Stimulated activated CD8-positive, alpha-beta memory T cell treated with anti-CD3 and anti-CD28 coated beads, Interleukin-4, amount 100 ng/mL, for 1 hour (primary cell): Measurements from ENCODE around the gene SH3PXD2A.
"Not testable (repeated sequence)": the region's sequence is repeated elsewhere in the genome, so short reads cannot be mapped to it uniquely, and the experiment has no call there.

Experiments used
- DNase-seq, 2 donors: peaks; one replicate each; pipeline ENCODE4 v3.0.0-alpha.2; 2020; ENCODE audit warnings: low read depth in 2 of 2, low spot score in 1 of 2

SH3PXD2A gene

GRCh38 chr10:103813312-103813711 is 42.1 kb downstream of the SH3PXD2A start:
- DNase-seq: not testable (repeated sequence)

GRCh38 chr10:103812432-103812831 is 42.9 kb downstream of the SH3PXD2A start:
- no peak for DNase-seq

GRCh38 chr10:103812004-103812403 is 43.4 kb downstream of the SH3PXD2A start:
- DNase-seq: no peak

GRCh38 chr10:103811463-103811862 is 43.9 kb downstream of the SH3PXD2A start:
- no peak for DNase-seq

- DNase-seq: no peak
Observed at GRCh38 chr10:103808780-103809179, 46.6 kb downstream of the SH3PXD2A start.

- no peak for DNase-seq
Observed at GRCh38 chr10:103807996-103808395, 47.4 kb downstream of the SH3PXD2A start.

- DNase-seq: no peak
Observed at GRCh38 chr10:103806395-103807187, 48.8 kb downstream of the SH3PXD2A start.

GRCh38 chr10:103805781-103806180 is 49.6 kb downstream of the SH3PXD2A start:
- DNase-seq: no peak

- no peak for DNase-seq
Observed at GRCh38 chr10:103804871-103805270, 50.5 kb downstream of the SH3PXD2A start.

GRCh38 chr10:103803941-103804340 is 51.4 kb downstream of the SH3PXD2A start:
- DNase-seq: no peak

GRCh38 chr10:103802637-103803353 is 52.6 kb downstream of the SH3PXD2A start:
- no peak for DNase-seq

- DNase-seq: no peak
Observed at GRCh38 chr10:103802081-103802480, 53.3 kb downstream of the SH3PXD2A start.

- DNase-seq: peak in 1 of 2 donors; percentile 15
Observed at GRCh38 chr10:103800789-103801540, 54.4 kb downstream of the SH3PXD2A start.

GRCh38 chr10:103800089-103800488 is 55.3 kb downstream of the SH3PXD2A start:
- no peak for DNase-seq

GRCh38 chr10:103799341-103799740 is 56.0 kb downstream of the SH3PXD2A start:
- no peak for DNase-seq

GRCh38 chr10:103798511-103798910 is 56.9 kb downstream of the SH3PXD2A start:
- DNase-seq: no peak

- no peak for DNase-seq
Observed at GRCh38 chr10:103797857-103798256, 57.5 kb downstream of the SH3PXD2A start.

- DNase-seq: no peak
Observed at GRCh38 chr10:103795634-103796270, 59.6 kb downstream of the SH3PXD2A start.

GRCh38 chr10:103794996-103795395 is 60.4 kb downstream of the SH3PXD2A start:
- no peak for DNase-seq

GRCh38 chr10:103793920-103794883 is 61.2 kb downstream of the SH3PXD2A start:
- no peak for DNase-seq
